ENCODE measurements around the gene ZBTB20.

ZBTB20 gene

GRCh38 chr3:114551770-114552526 is 595.1 kb downstream of the ZBTB20 start:
- no peak for DNase-seq

- no peak for DNase-seq
Measured at GRCh38 chr3:114550165-114550564, 596.9 kb downstream of the ZBTB20 start.

- DNase-seq = no peak
Measured at GRCh38 chr3:114545193-114545592, 601.9 kb downstream of the ZBTB20 start.

- DNase-seq = no peak
Measured at GRCh38 chr3:114542359-114542758, 604.7 kb downstream of the ZBTB20 start.

- DNase-seq = no peak
Measured at GRCh38 chr3:114539525-114539924, 607.6 kb downstream of the ZBTB20 start.

GRCh38 chr3:114538211-114538610 is 608.9 kb downstream of the ZBTB20 start:
- DNase-seq = no peak

GRCh38 chr3:114528517-114528916 is 618.6 kb downstream of the ZBTB20 start:
- no peak for DNase-seq

- DNase-seq = no peak
Measured at GRCh38 chr3:114527036-114527644, 619.9 kb downstream of the ZBTB20 start.

- DNase-seq = no peak
Measured at GRCh38 chr3:114525278-114525677, 621.8 kb downstream of the ZBTB20 start.

GRCh38 chr3:114519415-114519814 is 627.7 kb downstream of the ZBTB20 start:
- DNase-seq = peak in 3 of 51 donors; percentile 3 to 33 (median 12)

GRCh38 chr3:114518206-114518808 is 628.8 kb downstream of the ZBTB20 start:
- no peak for DNase-seq

GRCh38 chr3:114510201-114510600 is 636.9 kb downstream of the ZBTB20 start:
- DNase-seq = no peak

GRCh38 chr3:114509756-114510155 is 637.3 kb downstream of the ZBTB20 start:
- DNase-seq = no peak

GRCh38 chr3:114508976-114509375 is 638.1 kb downstream of the ZBTB20 start:
- no peak for DNase-seq

GRCh38 chr3:114508208-114508607 is 638.9 kb downstream of the ZBTB20 start:
- DNase-seq = no peak

- DNase-seq = no peak
Measured at GRCh38 chr3:114506591-114507300, 640.3 kb downstream of the ZBTB20 start.

GRCh38 chr3:114504941-114505628 is 642.0 kb downstream of the ZBTB20 start:
- no peak for DNase-seq

GRCh38 chr3:114502204-114502603 is 644.9 kb downstream of the ZBTB20 start:
- DNase-seq = no peak

GRCh38 chr3:114499976-114500375 is 647.1 kb downstream of the ZBTB20 start:
- no peak for DNase-seq

GRCh38 chr3:114498539-114499370 is 648.3 kb downstream of the ZBTB20 start:
- peak in 18 of 51 donors; percentile 1 to 56 (median 16) for DNase-seq

GRCh38 chr3:114496874-114497273 is 650.2 kb downstream of the ZBTB20 start:
- DNase-seq = no peak

Measured in hypothalamus (tissue), 51 donors.